ENCODE results near the gene DCBLD2. TPM values are rescaled to one million over a fixed set of nuclear protein-coding genes. Genes with fewer than 3 reads are reported as not detected.

DCBLD2 gene
- total RNA-seq, 2 experiments from 2014 or later = 11.9 to 12.0 TPM

DNA sequence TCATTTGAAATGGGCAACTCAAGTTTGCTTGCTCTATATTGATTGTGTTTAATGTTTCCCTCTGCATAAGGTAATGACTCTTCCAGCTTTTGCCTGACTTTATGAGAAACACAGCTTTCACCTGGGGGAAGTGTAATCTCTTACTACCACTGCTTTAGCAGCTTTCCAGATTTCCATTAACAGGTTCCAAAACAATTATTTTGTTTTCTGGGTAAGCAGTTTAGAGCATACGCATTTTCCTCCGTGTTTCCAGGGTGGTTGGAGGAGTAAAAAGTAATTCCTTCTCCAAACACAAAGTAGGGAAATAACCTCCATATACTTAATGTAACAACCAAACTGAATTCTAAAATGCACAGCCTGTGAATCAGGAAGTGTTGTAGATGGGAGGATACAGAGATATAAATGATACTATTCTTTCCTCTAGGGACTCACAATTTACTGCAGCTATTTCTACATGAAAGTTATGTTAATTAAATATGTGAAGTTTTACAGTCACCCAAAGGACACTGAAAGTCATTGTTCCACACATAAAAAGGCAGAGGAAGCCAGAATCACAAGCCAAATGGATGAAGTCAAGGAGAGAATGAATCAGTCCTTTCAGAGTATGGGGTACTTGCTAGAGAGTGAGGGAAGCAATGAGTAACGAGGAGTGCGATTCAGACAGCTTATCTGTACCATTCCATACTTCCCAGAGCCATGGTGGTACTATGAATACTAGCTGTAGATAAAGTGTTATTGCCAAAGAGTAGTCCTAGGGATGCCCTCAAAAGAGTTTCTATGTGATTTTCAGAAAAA lies 121.8 kb downstream of the DCBLD2 start:
- intact Hi-C loops (cut with micrococcal nuclease; ENCODE audit: unreplicated experiment) = no loop called here
- no peak overlapping the region for H3K4me2 ChIP-seq (ENCODE audit: low read length)

DNA sequence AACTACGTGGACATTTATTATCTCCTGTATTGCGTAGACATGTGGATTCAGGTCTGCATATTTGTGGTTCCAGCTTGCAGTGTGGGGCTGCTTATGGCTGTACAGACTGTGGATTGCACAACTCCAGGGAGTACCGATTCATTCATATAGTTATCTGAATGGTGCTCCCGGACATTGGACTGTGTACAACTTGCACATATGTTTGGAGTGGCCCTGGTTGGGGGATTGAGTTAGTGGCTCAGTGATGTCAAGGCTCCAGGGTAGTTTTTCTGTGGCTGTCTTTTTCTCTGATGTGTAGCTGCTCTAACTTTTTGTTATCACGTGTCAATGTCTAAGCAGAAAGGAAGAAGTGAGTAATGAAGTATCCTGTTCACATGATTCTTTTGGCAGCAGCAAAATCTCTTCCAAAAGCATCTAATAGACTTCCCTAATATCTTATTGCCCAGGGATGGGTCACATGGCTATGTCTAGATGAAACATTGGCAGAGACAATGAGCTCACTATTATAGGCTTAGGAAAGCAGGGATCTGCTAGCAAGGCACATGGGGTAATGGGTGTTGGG lies 122.6 kb downstream of the DCBLD2 start:
- DNase-seq (ENCODE audit: low spot score) = no peak
- Histone ChIP-seq H3K4me2 (ENCODE audit: low read length) (no peak overlapping the region), H3K4me3 (ENCODE audit: low read depth, low read length, poor library complexity, severe bottlenecking) (no peak overlapping the region), H3K27ac (ENCODE audit: low read depth, low read length, poor library complexity, severe bottlenecking) (no peak overlapping the region), H3K9me3 (ENCODE audit: low read length) (no peaks in the 10 kb centered on the region), H3K79me2 (ENCODE audit: insufficient read depth, low read depth, low read length) (no peaks in the 10 kb centered on the region), H3K4me1 (ENCODE audit: insufficient read depth, low read length, poor library complexity, severe bottlenecking) (peaks cover 12% of the 10 kb centered on the region), H3K9me2 (ENCODE audit: insufficient read depth, low read length) (no peaks in the 10 kb centered on the region), H4K20me1 (ENCODE audit: insufficient read depth, low read length) (no peaks in the 10 kb centered on the region), H3K36me3 (ENCODE audit: insufficient read depth, low read length) (no peaks in the 10 kb centered on the region), H2AFZ (ENCODE audit: low read length) (no peak overlapping the region)
- POLR2A ChIA-PET = no interaction called here
- CTCF ChIA-PET (ENCODE audit: unreplicated experiment) = no interaction called here
- no peak for TF ChIP-seq EZH2phosphoT487 (IDR thresholded peaks at IDR 0.05; ENCODE audit: borderline replicate concordance, low read depth, low read length)
- TF ChIP-seq, protein P1, sequence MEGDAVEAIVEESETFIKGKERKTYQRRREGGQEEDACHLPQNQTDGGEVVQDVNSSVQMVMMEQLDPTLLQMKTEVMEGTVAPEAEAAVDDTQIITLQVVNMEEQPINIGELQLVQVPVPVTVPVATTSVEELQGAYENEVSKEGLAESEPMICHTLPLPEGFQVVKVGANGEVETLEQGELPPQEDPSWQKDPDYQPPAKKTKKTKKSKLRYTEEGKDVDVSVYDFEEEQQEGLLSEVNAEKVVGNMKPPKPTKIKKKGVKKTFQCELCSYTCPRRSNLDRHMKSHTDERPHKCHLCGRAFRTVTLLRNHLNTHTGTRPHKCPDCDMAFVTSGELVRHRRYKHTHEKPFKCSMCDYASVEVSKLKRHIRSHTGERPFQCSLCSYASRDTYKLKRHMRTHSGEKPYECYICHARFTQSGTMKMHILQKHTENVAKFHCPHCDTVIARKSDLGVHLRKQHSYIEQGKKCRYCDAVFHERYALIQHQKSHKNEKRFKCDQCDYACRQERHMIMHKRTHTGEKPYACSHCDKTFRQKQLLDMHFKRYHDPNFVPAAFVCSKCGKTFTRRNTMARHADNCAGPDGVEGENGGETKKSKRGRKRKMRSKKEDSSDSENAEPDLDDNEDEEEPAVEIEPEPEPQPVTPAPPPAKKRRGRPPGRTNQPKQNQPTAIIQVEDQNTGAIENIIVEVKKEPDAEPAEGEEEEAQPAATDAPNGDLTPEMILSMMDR (conservative IDR thresholded peaks at IDR 0.05; ENCODE audit: low read length) = no peak
- intact Hi-C loops (cut with micrococcal nuclease; ENCODE audit: unreplicated experiment) = no loop called here
- no TSS peak for BruUV-seq (replicated peaks)

More for the DNA sequence above, 121.8 kb downstream of the DCBLD2 start:
- ChIA-PET POLR2A (interaction anchor here (0.6 to 1.2 kb wide), 5 partner anchors 12 to 1438 kb away, joined by 3 to 7 read pairs (median 3); no protein-coding TSS in a partner anchor), CTCF (ENCODE audit: unreplicated experiment) (no interaction called here)
- Histone ChIP-seq H3K4me1 (ENCODE audit: insufficient read depth, low read length, poor library complexity, severe bottlenecking) (peaks cover 12% of the 10 kb centered on the region), H2AFZ (ENCODE audit: low read length) (no peak overlapping the region), H3K4me3 (ENCODE audit: low read depth, low read length, poor library complexity, severe bottlenecking) (no peak overlapping the region), H3K36me3 (ENCODE audit: insufficient read depth, low read length) (no peaks in the 10 kb centered on the region), H3K79me2 (ENCODE audit: insufficient read depth, low read depth, low read length) (no peaks in the 10 kb centered on the region), H4K20me1 (ENCODE audit: insufficient read depth, low read length) (no peaks in the 10 kb centered on the region), H3K9me2 (ENCODE audit: insufficient read depth, low read length) (no peaks in the 10 kb centered on the region), H3K27ac (ENCODE audit: low read depth, low read length, poor library complexity, severe bottlenecking) (no peak overlapping the region), H3K9me3 (ENCODE audit: low read length) (no peaks in the 10 kb centered on the region)
- TF ChIP-seq, protein P1 (conservative IDR thresholded peaks at IDR 0.05; ENCODE audit: low read length) = no peak
- TF ChIP-seq EZH2phosphoT487 (IDR thresholded peaks at IDR 0.05; ENCODE audit: borderline replicate concordance, low read depth, low read length) = no peak
- no TSS peak for BruUV-seq (replicated peaks)
- no peak for DNase-seq (ENCODE audit: low spot score)

DNA sequence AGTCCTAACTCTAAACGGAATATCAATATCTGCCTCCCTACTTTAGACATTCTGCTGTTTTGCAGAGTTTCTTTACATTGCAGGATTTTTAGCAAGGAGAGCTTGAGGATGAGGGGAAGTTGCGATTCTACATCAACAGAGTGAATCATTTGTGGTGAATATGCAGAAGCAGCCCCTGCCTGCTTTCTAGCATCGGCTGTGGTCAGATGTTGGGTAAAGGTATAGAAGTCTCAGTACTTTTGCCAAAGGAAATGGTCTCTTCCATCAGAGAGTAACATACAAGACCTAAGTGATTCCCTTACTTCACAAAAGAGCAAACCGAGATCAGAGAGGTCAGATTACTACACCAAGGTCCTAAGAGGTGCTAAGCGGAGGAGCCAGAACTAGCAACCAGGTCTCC lies 123.1 kb downstream of the DCBLD2 start:
- no peaks in the 10 kb centered on the region for H4K20me1 ChIP-seq (ENCODE audit: insufficient read depth, low read length)
- H3K36me3 ChIP-seq (ENCODE audit: insufficient read depth, low read length) = no peaks in the 10 kb centered on the region
- CTCF ChIA-PET (ENCODE audit: unreplicated experiment) = no interaction called here
- H3K4me1 ChIP-seq (ENCODE audit: insufficient read depth, low read length, poor library complexity, severe bottlenecking) = peaks cover 12% of the 10 kb centered on the region
- no peak overlapping the region for H3K4me3 ChIP-seq (ENCODE audit: low read depth, low read length, poor library complexity, severe bottlenecking)
- no peaks in the 10 kb centered on the region for H3K9me3 ChIP-seq (ENCODE audit: low read length)
- no peak overlapping the region for H3K4me2 ChIP-seq (ENCODE audit: low read length)
- no peaks in the 10 kb centered on the region for H3K79me2 ChIP-seq (ENCODE audit: insufficient read depth, low read depth, low read length)
- no peak for DNase-seq (ENCODE audit: low spot score)
- intact Hi-C loops (cut with micrococcal nuclease; ENCODE audit: unreplicated experiment) = no loop called here
- H3K27ac ChIP-seq (ENCODE audit: low read depth, low read length, poor library complexity, severe bottlenecking) = no peak overlapping the region
- no TSS peak for BruUV-seq (replicated peaks)
- H3K9me2 ChIP-seq (ENCODE audit: insufficient read depth, low read length) = no peaks in the 10 kb centered on the region
- POLR2A ChIA-PET = interaction anchor here (0.5 to 1.3 kb wide), 3 partner anchors 10 to 380 kb away, joined by 3 to 5 read pairs (median 3); no protein-coding TSS in a partner anchor
- no peak for TF ChIP-seq EZH2phosphoT487 (IDR thresholded peaks at IDR 0.05; ENCODE audit: borderline replicate concordance, low read depth, low read length)
- TF ChIP-seq, protein P1 (conservative IDR thresholded peaks at IDR 0.05; ENCODE audit: low read length) = no peak
- no peak overlapping the region for H2AFZ ChIP-seq (ENCODE audit: low read length)

All from OCI-LY7 (cell line).